ENCODE results near the gene TEAD1. TPM values are rescaled to one million over a fixed set of nuclear protein-coding genes. Genes with fewer than 3 reads are reported as not detected.

Gene TEAD1
- total and polyA plus RNA-seq, 2 experiments from 2014 or later: 24.5 to 103 TPM

DNA sequence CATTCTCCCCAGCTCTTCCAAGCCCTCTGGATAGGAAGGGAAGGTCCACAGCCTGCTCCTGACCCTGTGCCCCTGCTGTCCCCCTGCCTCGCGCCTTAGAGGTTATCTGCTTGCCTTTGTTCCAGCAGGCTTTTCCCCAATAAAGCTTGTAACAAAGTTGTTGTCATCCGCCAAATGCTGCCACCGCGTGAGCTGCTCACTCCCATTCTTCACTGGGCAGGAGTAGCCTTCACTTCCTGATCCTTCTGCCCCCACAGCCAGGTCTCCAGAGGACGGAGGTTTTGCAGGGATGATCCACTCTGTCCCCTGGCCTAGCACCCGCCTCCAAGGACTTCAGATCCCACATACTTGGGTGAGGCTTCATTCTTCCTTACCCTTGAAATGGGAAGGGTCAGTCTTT lies 240.9 kb downstream of the TEAD1 start (continued):
- TF ChIP-seq, protein P1, sequence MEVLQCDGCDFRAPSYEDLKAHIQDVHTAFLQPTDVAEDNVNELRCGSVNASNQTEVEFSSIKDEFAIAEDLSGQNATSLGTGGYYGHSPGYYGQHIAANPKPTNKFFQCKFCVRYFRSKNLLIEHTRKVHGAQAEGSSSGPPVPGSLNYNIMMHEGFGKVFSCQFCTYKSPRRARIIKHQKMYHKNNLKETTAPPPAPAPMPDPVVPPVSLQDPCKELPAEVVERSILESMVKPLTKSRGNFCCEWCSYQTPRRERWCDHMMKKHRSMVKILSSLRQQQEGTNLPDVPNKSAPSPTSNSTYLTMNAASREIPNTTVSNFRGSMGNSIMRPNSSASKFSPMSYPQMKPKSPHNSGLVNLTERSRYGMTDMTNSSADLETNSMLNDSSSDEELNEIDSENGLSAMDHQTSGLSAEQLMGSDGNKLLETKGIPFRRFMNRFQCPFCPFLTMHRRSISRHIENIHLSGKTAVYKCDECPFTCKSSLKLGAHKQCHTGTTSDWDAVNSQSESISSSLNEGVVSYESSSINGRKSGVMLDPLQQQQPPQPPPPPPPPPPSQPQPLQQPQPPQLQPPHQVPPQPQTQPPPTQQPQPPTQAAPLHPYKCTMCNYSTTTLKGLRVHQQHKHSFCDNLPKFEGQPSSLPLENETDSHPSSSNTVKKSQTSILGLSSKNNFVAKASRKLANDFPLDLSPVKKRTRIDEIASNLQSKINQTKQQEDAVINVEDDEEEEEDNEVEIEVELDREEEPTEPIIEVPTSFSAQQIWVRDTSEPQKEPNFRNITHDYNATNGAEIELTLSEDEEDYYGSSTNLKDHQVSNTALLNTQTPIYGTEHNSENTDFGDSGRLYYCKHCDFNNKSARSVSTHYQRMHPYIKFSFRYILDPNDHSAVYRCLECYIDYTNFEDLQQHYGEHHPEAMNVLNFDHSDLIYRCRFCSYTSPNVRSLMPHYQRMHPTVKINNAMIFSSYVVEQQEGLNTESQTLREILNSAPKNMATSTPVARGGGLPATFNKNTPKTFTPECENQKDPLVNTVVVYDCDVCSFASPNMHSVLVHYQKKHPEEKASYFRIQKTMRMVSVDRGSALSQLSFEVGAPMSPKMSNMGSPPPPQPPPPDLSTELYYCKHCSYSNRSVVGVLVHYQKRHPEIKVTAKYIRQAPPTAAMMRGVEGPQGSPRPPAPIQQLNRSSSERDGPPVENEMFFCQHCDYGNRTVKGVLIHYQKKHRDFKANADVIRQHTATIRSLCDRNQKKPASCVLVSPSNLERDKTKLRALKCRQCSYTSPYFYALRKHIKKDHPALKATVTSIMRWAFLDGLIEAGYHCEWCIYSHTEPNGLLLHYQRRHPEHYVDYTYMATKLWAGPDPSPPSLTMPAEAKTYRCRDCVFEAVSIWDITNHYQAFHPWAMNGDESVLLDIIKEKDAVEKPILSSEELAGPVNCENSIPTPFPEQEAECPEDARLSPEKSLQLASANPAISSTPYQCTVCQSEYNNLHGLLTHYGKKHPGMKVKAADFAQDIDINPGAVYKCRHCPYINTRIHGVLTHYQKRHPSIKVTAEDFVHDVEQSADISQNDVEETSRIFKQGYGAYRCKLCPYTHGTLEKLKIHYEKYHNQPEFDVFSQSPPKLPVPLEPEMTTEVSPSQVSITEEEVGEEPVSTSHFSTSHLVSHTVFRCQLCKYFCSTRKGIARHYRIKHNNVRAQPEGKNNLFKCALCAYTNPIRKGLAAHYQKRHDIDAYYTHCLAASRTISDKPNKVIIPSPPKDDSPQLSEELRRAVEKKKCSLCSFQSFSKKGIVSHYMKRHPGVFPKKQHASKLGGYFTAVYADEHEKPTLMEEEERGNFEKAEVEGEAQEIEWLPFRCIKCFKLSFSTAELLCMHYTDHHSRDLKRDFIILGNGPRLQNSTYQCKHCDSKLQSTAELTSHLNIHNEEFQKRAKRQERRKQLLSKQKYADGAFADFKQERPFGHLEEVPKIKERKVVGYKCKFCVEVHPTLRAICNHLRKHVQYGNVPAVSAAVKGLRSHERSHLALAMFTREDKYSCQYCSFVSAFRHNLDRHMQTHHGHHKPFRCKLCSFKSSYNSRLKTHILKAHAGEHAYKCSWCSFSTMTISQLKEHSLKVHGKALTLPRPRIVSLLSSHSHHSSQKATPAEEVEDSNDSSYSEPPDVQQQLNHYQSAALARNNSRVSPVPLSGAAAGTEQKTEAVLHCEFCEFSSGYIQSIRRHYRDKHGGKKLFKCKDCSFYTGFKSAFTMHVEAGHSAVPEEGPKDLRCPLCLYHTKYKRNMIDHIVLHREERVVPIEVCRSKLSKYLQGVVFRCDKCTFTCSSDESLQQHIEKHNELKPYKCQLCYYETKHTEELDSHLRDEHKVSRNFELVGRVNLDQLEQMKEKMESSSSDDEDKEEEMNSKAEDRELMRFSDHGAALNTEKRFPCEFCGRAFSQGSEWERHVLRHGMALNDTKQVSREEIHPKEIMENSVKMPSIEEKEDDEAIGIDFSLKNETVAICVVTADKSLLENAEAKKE (CRISPR knock-in tag; IDR thresholded peaks at IDR 0.05): no peak
- TF ChIP-seq, protein P2, sequence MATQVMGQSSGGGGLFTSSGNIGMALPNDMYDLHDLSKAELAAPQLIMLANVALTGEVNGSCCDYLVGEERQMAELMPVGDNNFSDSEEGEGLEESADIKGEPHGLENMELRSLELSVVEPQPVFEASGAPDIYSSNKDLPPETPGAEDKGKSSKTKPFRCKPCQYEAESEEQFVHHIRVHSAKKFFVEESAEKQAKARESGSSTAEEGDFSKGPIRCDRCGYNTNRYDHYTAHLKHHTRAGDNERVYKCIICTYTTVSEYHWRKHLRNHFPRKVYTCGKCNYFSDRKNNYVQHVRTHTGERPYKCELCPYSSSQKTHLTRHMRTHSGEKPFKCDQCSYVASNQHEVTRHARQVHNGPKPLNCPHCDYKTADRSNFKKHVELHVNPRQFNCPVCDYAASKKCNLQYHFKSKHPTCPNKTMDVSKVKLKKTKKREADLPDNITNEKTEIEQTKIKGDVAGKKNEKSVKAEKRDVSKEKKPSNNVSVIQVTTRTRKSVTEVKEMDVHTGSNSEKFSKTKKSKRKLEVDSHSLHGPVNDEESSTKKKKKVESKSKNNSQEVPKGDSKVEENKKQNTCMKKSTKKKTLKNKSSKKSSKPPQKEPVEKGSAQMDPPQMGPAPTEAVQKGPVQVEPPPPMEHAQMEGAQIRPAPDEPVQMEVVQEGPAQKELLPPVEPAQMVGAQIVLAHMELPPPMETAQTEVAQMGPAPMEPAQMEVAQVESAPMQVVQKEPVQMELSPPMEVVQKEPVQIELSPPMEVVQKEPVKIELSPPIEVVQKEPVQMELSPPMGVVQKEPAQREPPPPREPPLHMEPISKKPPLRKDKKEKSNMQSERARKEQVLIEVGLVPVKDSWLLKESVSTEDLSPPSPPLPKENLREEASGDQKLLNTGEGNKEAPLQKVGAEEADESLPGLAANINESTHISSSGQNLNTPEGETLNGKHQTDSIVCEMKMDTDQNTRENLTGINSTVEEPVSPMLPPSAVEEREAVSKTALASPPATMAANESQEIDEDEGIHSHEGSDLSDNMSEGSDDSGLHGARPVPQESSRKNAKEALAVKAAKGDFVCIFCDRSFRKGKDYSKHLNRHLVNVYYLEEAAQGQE (IDR thresholded peaks at IDR 0.05; ENCODE audit: unreplicated experiment): no peak
- no peak for TF ChIP-seq EZH2phosphoT487 (IDR thresholded peaks at IDR 0.05; ENCODE audit: unreplicated experiment)
- TF ChIP-seq ZNF114 (CRISPR knock-in tag; IDR thresholded peaks at IDR 0.05): no peak
- TF ChIP-seq JUNB (IDR thresholded peaks at IDR 0.05; ENCODE audit: unreplicated experiment): no peak
- TF ChIP-seq, protein P3, sequence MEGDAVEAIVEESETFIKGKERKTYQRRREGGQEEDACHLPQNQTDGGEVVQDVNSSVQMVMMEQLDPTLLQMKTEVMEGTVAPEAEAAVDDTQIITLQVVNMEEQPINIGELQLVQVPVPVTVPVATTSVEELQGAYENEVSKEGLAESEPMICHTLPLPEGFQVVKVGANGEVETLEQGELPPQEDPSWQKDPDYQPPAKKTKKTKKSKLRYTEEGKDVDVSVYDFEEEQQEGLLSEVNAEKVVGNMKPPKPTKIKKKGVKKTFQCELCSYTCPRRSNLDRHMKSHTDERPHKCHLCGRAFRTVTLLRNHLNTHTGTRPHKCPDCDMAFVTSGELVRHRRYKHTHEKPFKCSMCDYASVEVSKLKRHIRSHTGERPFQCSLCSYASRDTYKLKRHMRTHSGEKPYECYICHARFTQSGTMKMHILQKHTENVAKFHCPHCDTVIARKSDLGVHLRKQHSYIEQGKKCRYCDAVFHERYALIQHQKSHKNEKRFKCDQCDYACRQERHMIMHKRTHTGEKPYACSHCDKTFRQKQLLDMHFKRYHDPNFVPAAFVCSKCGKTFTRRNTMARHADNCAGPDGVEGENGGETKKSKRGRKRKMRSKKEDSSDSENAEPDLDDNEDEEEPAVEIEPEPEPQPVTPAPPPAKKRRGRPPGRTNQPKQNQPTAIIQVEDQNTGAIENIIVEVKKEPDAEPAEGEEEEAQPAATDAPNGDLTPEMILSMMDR (conservative IDR thresholded peaks at IDR 0.05; ENCODE audit: low read depth in 2 of 2): no peak
